ENCODE measurements around the gene TMF1.

DNA sequence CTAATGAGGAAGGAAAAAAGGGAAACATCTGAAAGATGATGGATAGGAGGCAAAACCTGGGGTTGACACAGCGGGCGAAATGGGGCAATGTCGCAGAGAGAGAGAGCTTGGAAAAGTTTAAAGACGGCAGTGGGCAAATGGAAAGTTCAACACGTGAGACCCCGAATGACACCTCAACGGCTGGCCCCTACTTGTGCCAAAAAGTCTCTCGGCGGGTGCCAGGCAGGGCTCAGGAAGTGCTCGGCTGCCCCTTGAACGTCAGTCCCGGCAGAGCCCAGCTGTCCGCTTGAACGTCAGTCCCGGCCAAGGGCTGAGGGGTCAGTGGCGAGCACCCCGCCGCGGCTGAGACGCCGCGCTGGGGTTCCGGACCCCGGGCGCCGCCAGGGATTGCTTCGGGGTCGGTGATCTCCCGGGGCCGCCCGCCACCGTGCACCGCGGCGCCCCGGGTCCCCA is 39.3 kb downstream of the TMF1 start:
- TF ChIP-seq, protein P1, sequence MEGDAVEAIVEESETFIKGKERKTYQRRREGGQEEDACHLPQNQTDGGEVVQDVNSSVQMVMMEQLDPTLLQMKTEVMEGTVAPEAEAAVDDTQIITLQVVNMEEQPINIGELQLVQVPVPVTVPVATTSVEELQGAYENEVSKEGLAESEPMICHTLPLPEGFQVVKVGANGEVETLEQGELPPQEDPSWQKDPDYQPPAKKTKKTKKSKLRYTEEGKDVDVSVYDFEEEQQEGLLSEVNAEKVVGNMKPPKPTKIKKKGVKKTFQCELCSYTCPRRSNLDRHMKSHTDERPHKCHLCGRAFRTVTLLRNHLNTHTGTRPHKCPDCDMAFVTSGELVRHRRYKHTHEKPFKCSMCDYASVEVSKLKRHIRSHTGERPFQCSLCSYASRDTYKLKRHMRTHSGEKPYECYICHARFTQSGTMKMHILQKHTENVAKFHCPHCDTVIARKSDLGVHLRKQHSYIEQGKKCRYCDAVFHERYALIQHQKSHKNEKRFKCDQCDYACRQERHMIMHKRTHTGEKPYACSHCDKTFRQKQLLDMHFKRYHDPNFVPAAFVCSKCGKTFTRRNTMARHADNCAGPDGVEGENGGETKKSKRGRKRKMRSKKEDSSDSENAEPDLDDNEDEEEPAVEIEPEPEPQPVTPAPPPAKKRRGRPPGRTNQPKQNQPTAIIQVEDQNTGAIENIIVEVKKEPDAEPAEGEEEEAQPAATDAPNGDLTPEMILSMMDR (IDR thresholded peaks at IDR 0.05), result no peak
- no peak for TF ChIP-seq POLR2A (IDR thresholded peaks at IDR 0.05)

Data from stomach (tissue), 4 donors.